Erythroblast (primary cell): ENCODE data around the gene JARID2.

Source experiments
- DNase-seq, 2 experiments: peaks; one replicate each; lab custom pipeline; 2025; lab: John Stamatoyannopoulos, UW
- GATA1 ChIP-seq: IDR thresholded peaks from 2 replicates; pipeline ENCODE4 v1.6.1; 2011; ENCODE audit warnings: low read depth, mild to moderate bottlenecking, control low read depth, low read length, moderate library complexity
- POLR2A ChIP-seq: IDR thresholded peaks from 2 replicates; pipeline ENCODE4 v1.6.1; 2011; ENCODE audit warnings: mild to moderate bottlenecking, low read length

JARID2 gene

DNA sequence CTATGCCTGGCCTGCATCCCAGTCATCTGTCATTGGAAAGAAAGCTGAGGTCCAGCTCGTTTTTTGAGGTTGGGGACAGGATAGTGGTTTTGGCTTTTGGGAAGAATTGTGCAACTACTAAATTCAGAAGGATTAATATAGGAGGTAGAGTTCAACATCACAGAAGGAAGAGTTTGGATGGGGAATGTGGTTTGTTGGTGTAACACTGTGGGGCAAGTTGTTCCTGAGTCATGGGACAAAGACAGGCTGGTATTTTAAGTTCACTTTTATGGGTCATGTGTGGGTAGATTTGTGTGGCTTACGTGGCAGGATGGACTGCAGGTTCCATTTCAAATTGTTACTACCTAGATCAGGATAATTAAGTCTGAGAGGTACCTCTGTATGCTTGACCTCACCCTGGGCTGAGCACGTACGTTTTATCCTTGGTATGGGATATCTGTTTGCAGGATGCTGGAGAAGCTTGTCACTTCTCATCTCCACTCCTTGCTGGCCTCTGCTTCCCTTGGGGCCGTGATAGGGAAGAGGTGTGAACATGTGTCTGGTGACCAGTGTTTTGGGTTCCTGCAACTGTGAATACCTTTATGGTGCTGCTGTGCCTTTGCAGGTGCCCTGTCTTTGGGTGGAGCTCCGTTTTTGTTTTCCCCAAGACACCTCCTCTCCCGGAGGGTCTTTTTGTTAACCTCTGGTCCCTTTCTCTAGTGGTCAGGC, 177.6 kb downstream of the JARID2 start:
- no peak for DNase-seq
- TF ChIP-seq GATA1 (no peak), POLR2A (no peak)

GRCh38 chr6:15425947-15426346, 180.1 kb downstream of the JARID2 start:
- no peak for DNase-seq
- TF ChIP-seq POLR2A, result no peak
- TF ChIP-seq GATA1, result no peak

DNA sequence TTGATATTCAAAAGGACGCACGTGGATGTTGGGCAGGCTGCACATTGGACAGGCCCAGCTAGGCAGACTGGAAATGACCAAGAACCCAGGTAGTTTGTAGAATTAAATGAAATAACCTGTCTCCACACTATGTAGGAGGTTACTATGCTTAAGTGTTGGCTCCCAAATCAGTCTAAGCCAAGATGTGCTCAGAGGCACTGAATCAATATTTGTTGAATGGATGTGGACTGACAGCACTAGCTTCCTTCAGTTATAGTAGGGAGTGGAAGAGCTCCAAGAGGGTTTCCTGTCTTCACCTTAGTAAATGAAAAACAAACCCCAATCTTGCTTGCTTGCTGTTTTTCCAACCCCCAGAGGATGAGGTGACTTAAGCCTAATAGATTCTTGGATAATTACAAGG, 180.5 kb downstream of the JARID2 start:
- TF ChIP-seq GATA1 (no peak), POLR2A (no peak)
- DNase-seq, result no peak

- TF ChIP-seq GATA1 (no peak), POLR2A (no peak)
These were observed 181.0 kb downstream of the JARID2 start for GRCh38 chr6:15426901-15427300.

DNA sequence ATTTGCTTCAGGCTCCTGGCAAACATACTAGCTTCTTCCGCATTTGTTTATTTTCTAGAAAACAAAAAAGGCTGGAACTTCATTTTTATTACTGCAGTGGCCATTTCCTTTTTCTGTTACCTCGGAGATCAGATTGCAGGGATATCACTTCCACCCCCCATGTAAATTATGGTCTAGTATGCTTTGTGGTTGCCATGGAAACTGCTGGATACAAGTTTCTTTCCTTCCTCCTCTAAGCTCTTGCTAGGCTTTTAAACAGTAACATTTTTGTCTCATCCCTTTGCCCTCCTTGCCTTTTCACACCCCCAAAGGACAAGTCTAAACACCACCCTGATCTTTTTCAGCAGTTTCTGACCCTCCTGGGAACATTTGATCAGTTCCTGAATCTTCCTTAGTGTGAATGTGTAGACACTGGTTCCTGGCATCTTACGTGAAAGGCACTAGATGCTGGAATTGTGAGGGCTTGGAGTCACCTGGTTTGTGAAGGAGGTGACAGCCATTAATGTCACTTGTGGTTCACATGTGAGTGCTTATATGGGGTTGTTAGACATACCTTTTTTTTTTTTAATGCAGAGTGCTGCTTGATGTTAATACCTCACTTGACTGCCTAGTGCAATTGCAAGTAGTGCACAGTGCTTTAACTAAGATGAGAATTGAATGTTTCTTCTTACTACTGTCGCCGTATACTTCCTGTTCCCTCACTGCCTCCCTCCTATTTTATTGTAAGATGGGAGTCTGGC, 181.6 kb downstream of the JARID2 start:
- TF ChIP-seq POLR2A (no peak), GATA1 (no peak)
- DNase-seq, result peak in 1 of 2 experiments; percentile 36

More at GRCh38 chr6:15426901-15427300, 181.0 kb downstream of the JARID2 start:
- no peak for DNase-seq

GRCh38 chr6:15429141-15430110, 183.6 kb downstream of the JARID2 start:
- no peak for DNase-seq
- no peak for TF ChIP-seq POLR2A

DNA sequence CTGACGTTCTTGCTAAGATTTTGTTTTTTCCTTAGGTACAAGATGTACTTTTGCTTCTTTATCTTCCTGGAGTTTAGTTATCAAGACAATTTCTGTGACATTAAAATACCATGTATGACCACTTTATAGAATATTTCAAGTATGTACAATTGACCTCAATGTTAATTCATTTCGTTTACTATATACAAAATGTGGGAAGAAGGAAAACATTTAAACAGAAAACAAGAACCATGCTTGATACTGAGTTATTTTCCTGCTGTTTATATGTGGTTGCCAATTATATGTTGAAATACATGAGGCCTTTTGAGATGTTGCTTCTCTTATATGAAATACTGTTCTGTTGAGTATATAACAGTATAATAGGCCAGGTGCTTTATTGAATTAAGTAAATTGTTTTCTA, 184.3 kb downstream of the JARID2 start:
- no peak for DNase-seq
- no peak for TF ChIP-seq GATA1
- no peak for TF ChIP-seq POLR2A

- DNase-seq, result no peak
- TF ChIP-seq GATA1 (no peak), POLR2A (no peak)
These were observed 185.1 kb downstream of the JARID2 start for GRCh38 chr6:15430931-15431405.

DNA sequence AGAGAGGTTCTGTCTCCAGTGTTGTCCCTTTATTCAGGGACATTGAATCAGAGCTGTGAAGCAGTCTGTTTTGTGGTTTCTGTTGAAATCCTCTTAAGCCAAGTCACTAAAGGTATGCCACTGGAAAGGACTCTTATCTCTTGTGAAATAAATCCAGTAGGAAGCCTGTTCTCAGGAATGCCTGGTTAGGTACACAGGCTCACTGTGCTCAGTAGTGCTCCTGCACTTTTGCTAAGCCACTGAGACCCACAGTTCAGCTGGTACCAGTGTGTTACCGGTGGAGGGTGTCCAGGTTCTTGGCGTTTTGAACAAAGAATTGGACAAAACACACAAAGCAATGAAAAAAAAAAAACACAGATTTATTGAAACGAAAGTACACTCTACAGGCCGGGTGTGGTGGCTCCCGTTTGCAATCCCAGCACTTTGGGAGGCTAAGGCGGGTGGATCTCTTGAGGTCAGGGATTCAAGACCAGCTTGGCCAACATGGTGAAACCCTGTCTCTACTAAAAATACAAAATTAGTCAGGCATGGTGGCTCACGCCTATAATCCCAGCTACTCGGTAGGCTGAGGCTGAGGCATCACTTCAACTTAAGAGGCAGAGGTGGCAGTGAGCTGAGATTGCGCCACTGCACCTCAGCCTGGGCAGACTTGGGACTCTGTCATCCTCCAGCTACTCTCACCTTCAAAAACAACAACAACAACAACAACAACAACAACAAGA, 186.1 kb downstream of the JARID2 start:
- TF ChIP-seq GATA1 (no peak), POLR2A (no peak)
- peak in 1 of 2 experiments; percentile 17 for DNase-seq

GRCh38 chr6:15433511-15433861, 187.6 kb downstream of the JARID2 start:
- TF ChIP-seq GATA1 (no peak), POLR2A (no peak)
- no peak for DNase-seq

DNA sequence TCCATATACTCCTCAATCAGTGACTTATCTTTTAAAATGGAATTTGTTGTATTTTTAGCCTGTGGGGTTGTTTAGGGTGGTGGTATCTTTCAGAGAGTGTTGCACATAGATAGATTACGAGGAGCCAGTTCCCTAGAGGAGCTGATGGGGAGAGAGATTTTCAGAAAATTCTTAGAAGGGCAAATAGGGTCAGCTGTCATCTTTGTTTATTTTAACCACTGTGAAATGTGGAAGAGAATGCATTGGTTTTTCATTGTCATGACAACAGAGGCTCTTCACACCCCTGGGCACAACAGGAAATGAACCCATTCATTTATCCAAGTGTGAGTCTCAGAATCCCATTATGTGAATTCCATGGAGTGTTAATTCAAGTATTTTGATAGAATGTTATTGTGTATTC, 188.4 kb downstream of the JARID2 start:
- TF ChIP-seq GATA1, result no peak
- no peak for TF ChIP-seq POLR2A

GRCh38 chr6:15434823-15435380, 189.0 kb downstream of the JARID2 start:
- TF ChIP-seq POLR2A (no peak), GATA1 (no peak)
- DNase-seq, result no peak

More for the DNA sequence above, 188.4 kb downstream of the JARID2 start:
- DNase-seq, result peak; percentile 41 to 64

- TF ChIP-seq POLR2A (no peak), GATA1 (no peak)
- no peak for DNase-seq
These were observed 189.6 kb downstream of the JARID2 start for GRCh38 chr6:15435468-15435867.
